Uterus (tissue), 4 donors: ENCODE measurements around the gene LAMA1. TPM values are rescaled to one million over a fixed set of nuclear protein-coding genes. Genes with fewer than 3 reads are reported as not detected.

Source experiments
- DNase-seq, 2 donors: peaks; one replicate each; pipeline ENCODE4 v3.0.0-alpha.2; 2019 to 2020
- H3K27ac ChIP-seq, 2 donors: fragments of 200-600 bp; sonication (generic); 1 replicate in 1 of 2; 2 replicates in 1 of 2; pipeline ENCODE4 v1.5.1; 2016 to 2018
- H3K27me3 ChIP-seq, 2 donors: fragments of 200-600 bp; sonication (generic); one replicate each; pipeline ENCODE4 v1.5.1; 2018 to 2019; ENCODE audit warnings: control low read depth in 1 of 2
- H3K36me3 ChIP-seq, 2 donors: fragments of 200-600 bp; sonication (generic); one replicate each; pipeline ENCODE4 v1.5.1; 2019; ENCODE audit warnings: control low read depth in 1 of 2
- H3K4me1 ChIP-seq, 2 donors: fragments of 200-600 bp; sonication (generic); one replicate each; pipeline ENCODE4 v1.5.1; 2018 to 2019; ENCODE audit warnings: control low read depth in 1 of 2
- H3K4me3 ChIP-seq, 2 donors: fragments of 200-600 bp; sonication (generic); 1 replicate in 1 of 2; 2 replicates in 1 of 2; pipeline ENCODE4 v1.5.1; 2018 to 2019; ENCODE audit warnings: mild to moderate bottlenecking in 1 of 2
- H3K9me3 ChIP-seq, 2 donors: fragments of 200-600 bp; sonication (generic); one replicate each; pipeline ENCODE4 v1.5.1; 2019; ENCODE audit warnings: control low read depth in 1 of 2
- POLR2A ChIP-seq, 2 donors: fragments of 450-650 bp; IDR thresholded peaks; one replicate each; pipeline ENCODE4 v1.6.1; 2016; ENCODE audit warnings: antibody characterized with exemption in 2 of 2, mild to moderate bottlenecking in 1 of 2, moderate library complexity in 1 of 2
- intact Hi-C: fragments of 100-400 bp; cut with DNase I; formaldehyde crosslinking; loops from one replicate; pipeline ENCODE4 v1.15.1; 2023; ENCODE audit warnings: low total_unique reads
- total RNA-seq, 4 donors: library from RNA; depleted of rRNA in 3 of 4; stranded (reverse); fragments of >200 nt in 3 of 4; gene quantifications; one replicate each; pipeline versions ENCODE4 v1.1.0 to v1.2.4, GENCODE V29; 2014 to 2023
- TF ChIP-seq, protein P1 (sequence below), 4 experiments: fragments of 200-600 bp in 2 of 4; fragments of 450-650 bp in 2 of 4; sonication (generic) in 2 of 4; IDR thresholded peaks; one replicate each; pipeline ENCODE4 v1.5.1; 2016 to 2019; ENCODE audit warnings: antibody characterized with exemption in 4 of 4, mild to moderate bottlenecking in 2 of 4, moderate library complexity in 1 of 4
- donor health status: DM: yes; HTN: yes; CAD: no.

The LAMA1 gene
- total RNA-seq, 4 donors from 2014 or later: 0.88 to 13.5 (median 2.1) TPM

DNA sequence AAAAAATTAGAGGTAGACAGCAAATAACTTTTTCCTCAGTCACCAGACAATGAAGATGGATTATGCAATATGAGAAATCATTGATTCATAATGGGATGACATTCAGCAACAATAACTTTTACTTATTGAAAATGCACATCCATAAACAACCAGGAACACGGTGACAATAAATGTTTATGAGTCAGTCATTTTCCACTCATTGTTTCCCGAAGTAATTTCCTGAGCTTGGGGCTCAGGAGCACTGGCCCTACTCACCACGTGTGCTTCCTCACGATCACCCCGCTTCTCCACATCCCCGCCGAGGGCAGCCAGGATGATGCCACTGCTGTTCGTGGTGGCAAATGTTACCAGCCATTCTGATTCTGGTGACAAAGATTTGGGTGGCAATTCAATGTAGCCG, 156.3 kb downstream of the LAMA1 start:
- Histone ChIP-seq H3K36me3 (no peaks in the 10 kb centered on the region), H3K4me3 (no peak overlapping the region), H3K4me1 (no peaks in the 10 kb centered on the region), H3K27ac (no peak overlapping the region), H3K27me3 (no peaks in the 10 kb centered on the region), H3K9me3 (no peaks in the 10 kb centered on the region)
- TF ChIP-seq, protein P1, sequence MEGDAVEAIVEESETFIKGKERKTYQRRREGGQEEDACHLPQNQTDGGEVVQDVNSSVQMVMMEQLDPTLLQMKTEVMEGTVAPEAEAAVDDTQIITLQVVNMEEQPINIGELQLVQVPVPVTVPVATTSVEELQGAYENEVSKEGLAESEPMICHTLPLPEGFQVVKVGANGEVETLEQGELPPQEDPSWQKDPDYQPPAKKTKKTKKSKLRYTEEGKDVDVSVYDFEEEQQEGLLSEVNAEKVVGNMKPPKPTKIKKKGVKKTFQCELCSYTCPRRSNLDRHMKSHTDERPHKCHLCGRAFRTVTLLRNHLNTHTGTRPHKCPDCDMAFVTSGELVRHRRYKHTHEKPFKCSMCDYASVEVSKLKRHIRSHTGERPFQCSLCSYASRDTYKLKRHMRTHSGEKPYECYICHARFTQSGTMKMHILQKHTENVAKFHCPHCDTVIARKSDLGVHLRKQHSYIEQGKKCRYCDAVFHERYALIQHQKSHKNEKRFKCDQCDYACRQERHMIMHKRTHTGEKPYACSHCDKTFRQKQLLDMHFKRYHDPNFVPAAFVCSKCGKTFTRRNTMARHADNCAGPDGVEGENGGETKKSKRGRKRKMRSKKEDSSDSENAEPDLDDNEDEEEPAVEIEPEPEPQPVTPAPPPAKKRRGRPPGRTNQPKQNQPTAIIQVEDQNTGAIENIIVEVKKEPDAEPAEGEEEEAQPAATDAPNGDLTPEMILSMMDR (IDR thresholded peaks at IDR 0.05): no peak
- TF ChIP-seq POLR2A (IDR thresholded peaks at IDR 0.05): no peak
- DNase-seq: no peak
- intact Hi-C loops: no loop called here

DNA sequence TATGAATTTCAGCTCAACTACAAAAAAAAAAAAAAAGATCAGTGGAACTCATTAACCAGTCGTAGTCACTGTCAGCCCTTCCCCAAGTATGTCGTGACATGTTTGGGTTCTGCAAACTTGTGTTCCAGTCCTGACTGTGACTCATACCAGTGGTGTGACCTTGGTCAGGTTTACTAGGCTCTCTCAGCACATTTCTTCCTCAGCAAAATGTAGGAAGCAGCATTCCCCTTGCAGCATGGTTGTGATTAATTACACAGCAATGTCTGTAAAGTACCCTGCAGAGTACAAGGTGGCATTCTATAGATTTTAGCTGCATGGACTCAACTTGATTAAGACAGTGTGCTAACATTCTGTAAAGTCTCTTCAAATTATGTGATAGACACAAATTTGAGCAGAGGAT, 156.9 kb downstream of the LAMA1 start:
- no peaks in the 10 kb centered on the region for H3K9me3 ChIP-seq
- no peaks in the 10 kb centered on the region for H3K27me3 ChIP-seq
- no peak for DNase-seq
- H3K4me3 ChIP-seq: no peak overlapping the region
- no peak overlapping the region for H3K27ac ChIP-seq
- intact Hi-C loops: no loop called here
- TF ChIP-seq POLR2A (IDR thresholded peaks at IDR 0.05): no peak
- TF ChIP-seq, protein P1 (IDR thresholded peaks at IDR 0.05): no peak
- H3K36me3 ChIP-seq: no peaks in the 10 kb centered on the region
- no peaks in the 10 kb centered on the region for H3K4me1 ChIP-seq

DNA sequence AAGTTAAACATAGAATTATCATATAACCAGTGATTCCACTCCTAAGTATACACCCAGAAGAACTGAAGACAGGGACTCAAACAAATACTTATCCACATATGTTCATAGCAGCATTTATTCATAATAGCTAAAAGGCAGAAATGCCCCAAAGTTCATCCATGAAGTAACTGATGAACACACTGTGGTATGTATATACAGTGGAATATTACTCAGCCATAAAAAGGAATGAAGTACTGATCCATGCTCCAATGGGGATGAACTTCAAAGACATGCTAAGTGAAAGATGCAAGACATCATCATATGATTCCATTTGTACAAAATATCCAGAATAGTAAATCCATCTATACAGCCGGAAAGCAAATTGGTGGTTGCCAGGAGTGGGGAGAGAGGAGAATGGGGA, 157.5 kb downstream of the LAMA1 start:
- H3K4me3 ChIP-seq: no peak overlapping the region
- H3K27ac ChIP-seq: no peak overlapping the region
- no peaks in the 10 kb centered on the region for H3K27me3 ChIP-seq
- no peaks in the 10 kb centered on the region for H3K9me3 ChIP-seq
- TF ChIP-seq, protein P1 (IDR thresholded peaks at IDR 0.05): no peak
- TF ChIP-seq POLR2A (IDR thresholded peaks at IDR 0.05): no peak
- H3K4me1 ChIP-seq: no peaks in the 10 kb centered on the region
- intact Hi-C loops: no loop called here
- DNase-seq: no peak
- no peaks in the 10 kb centered on the region for H3K36me3 ChIP-seq

DNA sequence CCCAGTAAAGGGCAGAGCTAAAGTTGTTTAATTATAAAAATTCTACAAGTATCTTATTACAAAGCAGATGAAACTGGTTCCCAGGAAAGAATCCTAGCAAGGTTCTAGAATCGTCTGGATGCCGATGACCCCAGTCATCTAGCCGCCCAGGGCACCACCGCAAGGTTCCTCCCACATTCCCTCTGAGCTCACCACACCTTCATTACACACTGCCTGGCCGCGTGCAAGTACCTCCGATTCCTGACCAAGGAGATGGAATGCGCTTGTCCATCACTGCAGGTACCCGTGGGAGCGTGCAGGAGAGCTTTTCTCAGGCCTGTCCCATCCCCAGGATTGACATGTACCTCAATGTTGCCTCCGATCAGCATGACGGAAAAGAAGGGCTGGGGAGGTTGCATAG, 158.5 kb downstream of the LAMA1 start:
- H3K4me3 ChIP-seq: no peak overlapping the region
- no peaks in the 10 kb centered on the region for H3K4me1 ChIP-seq
- no peaks in the 10 kb centered on the region for H3K36me3 ChIP-seq
- no peak overlapping the region for H3K27ac ChIP-seq
- DNase-seq: no peak
- no peaks in the 10 kb centered on the region for H3K9me3 ChIP-seq
- no peaks in the 10 kb centered on the region for H3K27me3 ChIP-seq
- intact Hi-C loops: no loop called here
- TF ChIP-seq, protein P1 (IDR thresholded peaks at IDR 0.05): no peak
- no peak for TF ChIP-seq POLR2A (IDR thresholded peaks at IDR 0.05)

DNA sequence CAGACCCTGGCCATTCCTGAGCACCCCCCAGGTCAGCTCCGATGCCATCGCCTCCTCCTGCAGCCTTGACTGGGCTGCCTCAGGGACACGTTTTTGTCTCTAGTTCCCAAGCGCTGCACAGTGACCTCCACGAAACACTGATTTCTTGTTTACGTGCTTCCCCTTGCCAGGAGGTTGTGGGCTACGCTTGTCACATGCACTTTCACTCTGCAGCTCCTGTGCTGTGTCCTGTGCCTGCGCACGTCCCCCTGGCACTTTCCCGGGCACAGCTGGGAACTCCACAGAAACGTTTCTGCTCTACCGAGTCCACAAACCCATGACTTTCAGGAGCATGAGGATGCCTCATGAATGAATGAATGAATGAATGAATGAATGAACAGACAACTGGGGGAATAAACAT, 160.6 kb downstream of the LAMA1 start:
- intact Hi-C loops: no loop called here
- H3K27me3 ChIP-seq: no peaks in the 10 kb centered on the region
- H3K4me1 ChIP-seq: no peaks in the 10 kb centered on the region
- TF ChIP-seq, protein P1 (IDR thresholded peaks at IDR 0.05): no peak
- TF ChIP-seq POLR2A (IDR thresholded peaks at IDR 0.05): no peak
- no peaks in the 10 kb centered on the region for H3K36me3 ChIP-seq
- no peak for DNase-seq
- H3K27ac ChIP-seq: no peak overlapping the region
- no peak overlapping the region for H3K4me3 ChIP-seq
- no peaks in the 10 kb centered on the region for H3K9me3 ChIP-seq
